Neutrophil (primary cell): ENCODE data around the gene TSHZ2.

ENCODE experiments used
- H3K27ac ChIP-seq: fragments of 200-600 bp; sonication (generic); 2 replicates; pipeline ENCODE4 v1.5.1; 2016; ENCODE audit warnings: mild to moderate bottlenecking, moderate library complexity
- H3K27me3 ChIP-seq: fragments of 200-600 bp; sonication (generic); 2 replicates; pipeline ENCODE4 v1.6.0; 2016; ENCODE audit warnings: mild to moderate bottlenecking
- H3K36me3 ChIP-seq: fragments of 200-600 bp; sonication (generic); 2 replicates; pipeline ENCODE4 v1.5.1; 2017
- H3K4me1 ChIP-seq, 2 experiments: fragments of 200-600 bp in 1 of 2; sonication (generic) in 1 of 2; 1 replicate in 1 of 2; 2 replicates in 1 of 2; pipeline versions ENCODE4 v1.5.1 to v1.6.1; 2013 to 2016; ENCODE audit warnings: low read depth in 1 of 2, low read length in 1 of 2, mild to moderate bottlenecking in 1 of 2, moderate library complexity in 1 of 2; ENCODE audit not compliant: control insufficient read depth in 1 of 2, insufficient read depth in 1 of 2
- H3K4me3 ChIP-seq, 2 experiments: fragments of 200-600 bp in 1 of 2; sonication (generic) in 1 of 2; 1 replicate in 1 of 2; 2 replicates in 1 of 2; pipeline ENCODE4 v1.5.1; 2013 to 2016; ENCODE audit warnings: low read depth in 1 of 2, low read length in 1 of 2, mild to moderate bottlenecking in 1 of 2, moderate library complexity in 1 of 2
- H3K9me3 ChIP-seq: fragments of 200-600 bp; sonication (generic); 2 replicates; pipeline ENCODE4 v1.5.1; 2016
- TF ChIP-seq, protein P1 (sequence below): fragments of 200-600 bp; sonication (generic); IDR thresholded peaks from 2 replicates; pipeline ENCODE4 v1.5.1; 2016; ENCODE audit warnings: antibody characterized with exemption

Gene TSHZ2

DNA sequence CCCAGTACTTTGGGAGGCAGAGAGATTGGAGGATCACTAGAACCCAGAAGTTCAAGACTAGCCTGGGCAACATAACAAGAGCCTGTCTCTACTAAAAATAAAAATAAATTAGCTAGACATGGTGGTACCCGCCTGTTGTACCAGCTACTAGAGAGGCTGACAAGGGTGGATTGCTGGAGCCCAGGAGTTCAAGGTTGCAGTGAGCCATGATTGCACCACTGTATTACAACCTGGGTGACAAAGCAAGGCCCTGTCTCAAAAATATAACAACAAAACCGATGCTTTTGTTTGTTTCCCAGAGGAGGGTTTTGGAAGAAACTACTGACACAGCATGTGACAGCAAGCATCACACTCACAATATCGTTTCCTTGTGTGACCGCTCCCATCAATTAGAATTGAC is 119.6 kb downstream of the TSHZ2 start:
- no peaks in the 10 kb centered on the region for H3K4me1 ChIP-seq
- no peaks in the 10 kb centered on the region for H3K27me3 ChIP-seq
- H3K27ac ChIP-seq = no peak overlapping the region
- no peaks in the 10 kb centered on the region for H3K36me3 ChIP-seq
- no peak overlapping the region for H3K4me3 ChIP-seq
- no peaks in the 10 kb centered on the region for H3K9me3 ChIP-seq
- TF ChIP-seq, protein P1, sequence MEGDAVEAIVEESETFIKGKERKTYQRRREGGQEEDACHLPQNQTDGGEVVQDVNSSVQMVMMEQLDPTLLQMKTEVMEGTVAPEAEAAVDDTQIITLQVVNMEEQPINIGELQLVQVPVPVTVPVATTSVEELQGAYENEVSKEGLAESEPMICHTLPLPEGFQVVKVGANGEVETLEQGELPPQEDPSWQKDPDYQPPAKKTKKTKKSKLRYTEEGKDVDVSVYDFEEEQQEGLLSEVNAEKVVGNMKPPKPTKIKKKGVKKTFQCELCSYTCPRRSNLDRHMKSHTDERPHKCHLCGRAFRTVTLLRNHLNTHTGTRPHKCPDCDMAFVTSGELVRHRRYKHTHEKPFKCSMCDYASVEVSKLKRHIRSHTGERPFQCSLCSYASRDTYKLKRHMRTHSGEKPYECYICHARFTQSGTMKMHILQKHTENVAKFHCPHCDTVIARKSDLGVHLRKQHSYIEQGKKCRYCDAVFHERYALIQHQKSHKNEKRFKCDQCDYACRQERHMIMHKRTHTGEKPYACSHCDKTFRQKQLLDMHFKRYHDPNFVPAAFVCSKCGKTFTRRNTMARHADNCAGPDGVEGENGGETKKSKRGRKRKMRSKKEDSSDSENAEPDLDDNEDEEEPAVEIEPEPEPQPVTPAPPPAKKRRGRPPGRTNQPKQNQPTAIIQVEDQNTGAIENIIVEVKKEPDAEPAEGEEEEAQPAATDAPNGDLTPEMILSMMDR = no peak

- Histone ChIP-seq H3K27ac (no peak overlapping the region), H3K4me3 (no peak overlapping the region), H3K9me3 (no peaks in the 10 kb centered on the region), H3K36me3 (no peaks in the 10 kb centered on the region), H3K27me3 (no peaks in the 10 kb centered on the region), H3K4me1 (no peaks in the 10 kb centered on the region)
- TF ChIP-seq, protein P1 = no peak
Observed at GRCh38 chr20:53092772-53093300, 120.7 kb downstream of the TSHZ2 start.

GRCh38 chr20:53097371-53097770 is 125.2 kb downstream of the TSHZ2 start:
- Histone ChIP-seq H3K27ac (no peak overlapping the region), H3K36me3 (no peaks in the 10 kb centered on the region), H3K4me1 (no peaks in the 10 kb centered on the region), H3K27me3 (no peaks in the 10 kb centered on the region), H3K9me3 (no peaks in the 10 kb centered on the region), H3K4me3 (no peak overlapping the region)
- TF ChIP-seq, protein P1 = no peak

DNA sequence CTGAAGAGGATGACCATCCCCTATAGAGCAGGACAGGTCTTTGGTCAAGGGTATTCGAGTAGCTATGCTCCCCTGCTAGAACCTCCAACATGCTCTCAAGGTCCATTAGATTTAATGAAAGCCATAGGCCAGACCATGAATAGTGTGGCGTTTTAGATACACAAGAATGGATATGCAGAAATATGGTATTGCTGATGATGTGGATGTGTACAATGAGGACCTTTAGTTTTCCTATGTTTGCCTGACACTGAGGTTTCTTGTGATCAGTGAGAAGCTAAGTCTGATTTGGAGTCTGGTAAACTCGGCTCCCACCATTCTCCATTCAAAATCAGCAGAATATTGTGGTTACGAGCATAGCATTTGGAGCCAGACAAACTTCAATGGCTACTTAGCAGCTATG is 125.6 kb downstream of the TSHZ2 start:
- no peaks in the 10 kb centered on the region for H3K36me3 ChIP-seq
- H3K27ac ChIP-seq = no peak overlapping the region
- H3K4me1 ChIP-seq = no peaks in the 10 kb centered on the region
- no peaks in the 10 kb centered on the region for H3K27me3 ChIP-seq
- H3K4me3 ChIP-seq = no peak overlapping the region
- no peaks in the 10 kb centered on the region for H3K9me3 ChIP-seq
- TF ChIP-seq, protein P1 = no peak

DNA sequence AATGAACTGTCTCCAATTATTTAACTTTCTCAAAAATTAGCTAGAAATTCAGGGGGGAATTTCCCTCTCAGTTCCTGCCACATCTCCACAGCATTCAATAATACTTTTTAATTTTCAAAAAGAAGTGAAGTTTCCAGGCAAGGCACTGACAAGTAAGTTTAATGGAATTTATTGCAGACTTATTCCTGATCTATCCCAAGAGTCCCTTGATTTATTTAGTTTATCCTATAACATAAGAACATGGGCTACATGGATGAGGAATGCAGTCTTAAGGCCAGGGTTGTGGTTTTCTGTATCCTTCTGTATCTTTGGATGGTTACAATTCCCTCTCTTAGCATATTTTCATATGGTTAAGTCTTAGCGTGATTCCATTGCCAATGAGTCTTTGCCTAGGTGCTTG is 126.5 kb downstream of the TSHZ2 start:
- H3K4me3 ChIP-seq = no peak overlapping the region
- H3K27ac ChIP-seq = no peak overlapping the region
- H3K4me1 ChIP-seq = no peaks in the 10 kb centered on the region
- H3K27me3 ChIP-seq = no peaks in the 10 kb centered on the region
- no peaks in the 10 kb centered on the region for H3K9me3 ChIP-seq
- TF ChIP-seq, protein P1 = no peak
- H3K36me3 ChIP-seq = no peaks in the 10 kb centered on the region

GRCh38 chr20:53099856-53100255 is 127.7 kb downstream of the TSHZ2 start:
- TF ChIP-seq, protein P1 = no peak
- no peaks in the 10 kb centered on the region for H3K36me3 ChIP-seq
- no peaks in the 10 kb centered on the region for H3K27me3 ChIP-seq
- no peak overlapping the region for H3K4me3 ChIP-seq
- H3K4me1 ChIP-seq = no peaks in the 10 kb centered on the region
- H3K27ac ChIP-seq = no peak overlapping the region
- H3K9me3 ChIP-seq = no peaks in the 10 kb centered on the region
